KMS-11 (cell line): Measurements from ENCODE around the gene ANO6.

Experiments used
- H2AFZ ChIP-seq: fragments of 200-600 bp; sonication (generic); 2 replicates; pipeline ENCODE4 v1.6.1; 2016; ENCODE audit warnings: antibody characterized with exemption, mixed run types, low read depth
- H3K27ac ChIP-seq: fragments of 200-600 bp; sonication (generic); 2 replicates; pipeline ENCODE4 v1.6.1; 2016; ENCODE audit warnings: mild to moderate bottlenecking, mixed run types
- H3K27me3 ChIP-seq: fragments of 200-600 bp; sonication (generic); 2 replicates; pipeline ENCODE4 v1.6.1; 2017; ENCODE audit warnings: mild to moderate bottlenecking, low read depth, mixed run types, moderate library complexity; ENCODE audit not compliant: insufficient read depth
- H3K36me3 ChIP-seq: fragments of 200-600 bp; sonication (generic); 2 replicates; pipeline ENCODE4 v1.6.1; 2017; ENCODE audit warnings: mild to moderate bottlenecking, mixed run types; ENCODE audit not compliant: insufficient read depth
- H3K4me1 ChIP-seq: fragments of 200-600 bp; sonication (generic); 2 replicates; pipeline ENCODE4 v1.6.1; 2016; ENCODE audit warnings: mild to moderate bottlenecking, low read depth, mixed run types; ENCODE audit not compliant: poor library complexity, severe bottlenecking
- H3K4me2 ChIP-seq: fragments of 200-600 bp; sonication (generic); 2 replicates; pipeline ENCODE4 v1.7.0; 2016; ENCODE audit warnings: mild to moderate bottlenecking, mixed run types
- H3K4me3 ChIP-seq: fragments of 200-600 bp; sonication (generic); IDR thresholded peaks from 2 replicates; pipeline ENCODE4 v1.6.1; 2017; ENCODE audit warnings: low read depth, low read length, mixed read lengths; ENCODE audit not compliant: insufficient read depth
- H3K79me2 ChIP-seq: fragments of 200-600 bp; sonication (generic); 2 replicates; pipeline ENCODE4 v1.6.1; 2016; ENCODE audit warnings: low read depth, mixed run types; ENCODE audit not compliant: insufficient read depth
- H3K9ac ChIP-seq: fragments of 200-600 bp; sonication (generic); 2 replicates; pipeline ENCODE4 v1.6.1; 2016; ENCODE audit warnings: mild to moderate bottlenecking, mixed run types
- H4K20me1 ChIP-seq: fragments of 200-600 bp; sonication (generic); 2 replicates; pipeline ENCODE4 v1.6.1; 2016; ENCODE audit warnings: mild to moderate bottlenecking, mixed run types; ENCODE audit not compliant: insufficient read depth
- CTCF ChIP-seq: fragments of 200-600 bp; sonication (generic); conservative IDR thresholded peaks from 2 replicates; pipeline ENCODE4 v1.6.1; 2017; ENCODE audit warnings: low read depth, mild to moderate bottlenecking, antibody characterized with exemption, low read length, moderate library complexity, mixed read lengths

Gene ANO6

GRCh38 chr12:45216983-45217485 lies 1.1 kb downstream of the ANO6 start:
- H3K27me3 ChIP-seq, result no peaks in the 10 kb centered on the region
- no peak overlapping the region for H3K4me3 ChIP-seq
- peak overlapping the region; percentile 87 for H3K4me2 ChIP-seq
- H3K36me3 ChIP-seq, result no peaks in the 10 kb centered on the region
- peaks cover 52% of the 10 kb centered on the region for H3K79me2 ChIP-seq
- H2AFZ ChIP-seq, result peak overlapping the region; percentile 74
- H4K20me1 ChIP-seq, result no peaks in the 10 kb centered on the region
- TF ChIP-seq CTCF, result 0 out of 2 replicates have a peak, but pooled peaks have one; percentile 8
- peak overlapping the region; percentile 86 for H3K27ac ChIP-seq
- H3K9ac ChIP-seq, result peak overlapping the region; percentile 79
- peaks cover 42% of the 10 kb centered on the region for H3K4me1 ChIP-seq

- H3K79me2 ChIP-seq, result peaks cover 59% of the 10 kb centered on the region
- peak overlapping the region; percentile 86; the same call in 1 of the 2 replicates for H3K27ac ChIP-seq
- H2AFZ ChIP-seq, result no peak overlapping the region; the same call in 1 of the 2 replicates
- no peak overlapping the region for H3K4me3 ChIP-seq
- no peaks in the 10 kb centered on the region for H3K36me3 ChIP-seq
- H3K9ac ChIP-seq, result peak overlapping the region; percentile 79; the same call in 1 of the 2 replicates
- no peak for TF ChIP-seq CTCF
- peak overlapping the region; percentile 87 for H3K4me2 ChIP-seq
- H3K4me1 ChIP-seq, result peaks cover 42% of the 10 kb centered on the region
- H4K20me1 ChIP-seq, result no peaks in the 10 kb centered on the region
- H3K27me3 ChIP-seq, result no peaks in the 10 kb centered on the region
These were observed 2.0 kb downstream of the ANO6 start for GRCh38 chr12:45217846-45218245.

- H3K4me3 ChIP-seq, result no peak overlapping the region
- no peaks in the 10 kb centered on the region; the same call in 1 of the 2 replicates for H4K20me1 ChIP-seq
- no peaks in the 10 kb centered on the region for H3K27me3 ChIP-seq
- peaks cover 74% of the 10 kb centered on the region for H3K79me2 ChIP-seq
- peaks cover 49% of the 10 kb centered on the region for H3K4me1 ChIP-seq
- H3K36me3 ChIP-seq, result no peaks in the 10 kb centered on the region
- H3K27ac ChIP-seq, result no peak overlapping the region
- TF ChIP-seq CTCF, result no peak
- no peak overlapping the region for H3K9ac ChIP-seq
- no peak overlapping the region for H3K4me2 ChIP-seq
- H2AFZ ChIP-seq, result no peak overlapping the region
These were observed 3.7 kb downstream of the ANO6 start for GRCh38 chr12:45219621-45220020.

- no peaks in the 10 kb centered on the region for H3K36me3 ChIP-seq
- no peaks in the 10 kb centered on the region for H3K27me3 ChIP-seq
- no peak for TF ChIP-seq CTCF
- peaks cover 82% of the 10 kb centered on the region for H3K79me2 ChIP-seq
- H3K4me1 ChIP-seq, result peaks cover 54% of the 10 kb centered on the region
- H3K27ac ChIP-seq, result no peak overlapping the region
- no peak overlapping the region for H3K9ac ChIP-seq
- H3K4me2 ChIP-seq, result 0 out of 2 replicates have a peak overlapping the region, but pooled peaks have one; percentile 13
- no peaks in the 10 kb centered on the region; the same call in 1 of the 2 replicates for H4K20me1 ChIP-seq
- no peak overlapping the region for H2AFZ ChIP-seq
- no peak overlapping the region for H3K4me3 ChIP-seq
These were observed 4.6 kb downstream of the ANO6 start for GRCh38 chr12:45220363-45220931.
